ENCODE results near the gene DNAH10. TPM values are rescaled to one million over a fixed set of nuclear protein-coding genes. Genes with fewer than 3 reads are reported as not detected.

DNAH10 gene
- total and polyA plus RNA-seq, 8 donors: 0.02 to 0.59 (median 0.09) TPM; not detected in 1

- H3K4me3 ChIP-seq: no peak overlapping the region
- H3K36me3 ChIP-seq: no peaks in the 10 kb centered on the region
- H3K4me1 ChIP-seq: peaks cover 6 to 15% (median 14%) of the 10 kb centered on the region in 3 donors
- intact Hi-C loops (cut with DNase I): no loop called here
- 72 to 75% methylated on average over 7 of the region's 7 CpGs for WGBS, 2 donors
- FAIRE-seq: no peak
- H3K27me3 ChIP-seq: no peaks in the 10 kb centered on the region
- TF ChIP-seq, protein P1, sequence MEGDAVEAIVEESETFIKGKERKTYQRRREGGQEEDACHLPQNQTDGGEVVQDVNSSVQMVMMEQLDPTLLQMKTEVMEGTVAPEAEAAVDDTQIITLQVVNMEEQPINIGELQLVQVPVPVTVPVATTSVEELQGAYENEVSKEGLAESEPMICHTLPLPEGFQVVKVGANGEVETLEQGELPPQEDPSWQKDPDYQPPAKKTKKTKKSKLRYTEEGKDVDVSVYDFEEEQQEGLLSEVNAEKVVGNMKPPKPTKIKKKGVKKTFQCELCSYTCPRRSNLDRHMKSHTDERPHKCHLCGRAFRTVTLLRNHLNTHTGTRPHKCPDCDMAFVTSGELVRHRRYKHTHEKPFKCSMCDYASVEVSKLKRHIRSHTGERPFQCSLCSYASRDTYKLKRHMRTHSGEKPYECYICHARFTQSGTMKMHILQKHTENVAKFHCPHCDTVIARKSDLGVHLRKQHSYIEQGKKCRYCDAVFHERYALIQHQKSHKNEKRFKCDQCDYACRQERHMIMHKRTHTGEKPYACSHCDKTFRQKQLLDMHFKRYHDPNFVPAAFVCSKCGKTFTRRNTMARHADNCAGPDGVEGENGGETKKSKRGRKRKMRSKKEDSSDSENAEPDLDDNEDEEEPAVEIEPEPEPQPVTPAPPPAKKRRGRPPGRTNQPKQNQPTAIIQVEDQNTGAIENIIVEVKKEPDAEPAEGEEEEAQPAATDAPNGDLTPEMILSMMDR (IDR thresholded peaks at IDR 0.05): no peak
- no peak overlapping the region for H3K27ac ChIP-seq
- ATAC-seq: no peak
- H3K9me3 ChIP-seq: no peaks in the 10 kb centered on the region
- DNase-seq: no peak
Observed at GRCh38 chr12:123976227-123976826, 214.2 kb downstream of the DNAH10 start.

GRCh38 chr12:123979566-123979965 is 217.5 kb downstream of the DNAH10 start:
- 94% methylated on average over 6 of the region's 6 CpGs for WGBS, 2 donors
- peaks cover 1 to 11% (median 11%) of the 10 kb centered on the region in 3 donors for H3K4me1 ChIP-seq
- H3K27me3 ChIP-seq: no peaks in the 10 kb centered on the region
- ATAC-seq (no peak), DNase-seq (no peak), FAIRE-seq (no peak)
- no peak overlapping the region for H3K4me3 ChIP-seq
- intact Hi-C loops (cut with DNase I): no loop called here
- H3K9me3 ChIP-seq: no peaks in the 10 kb centered on the region
- TF ChIP-seq, protein P1 (IDR thresholded peaks at IDR 0.05): no peak
- no peak overlapping the region for H3K27ac ChIP-seq
- H3K36me3 ChIP-seq: no peaks in the 10 kb centered on the region

- DNase-seq: peak in 1 of 6 donors; percentile 25
- intact Hi-C loops (cut with DNase I): loop anchor here in 2 of 3 donors (5.0 to 10.0 kb wide), 2 partner anchors 75 to 77 kb away; no protein-coding TSS in a partner anchor
- peaks cover 0 to 11% (median 11%) of the 10 kb centered on the region in 3 donors for H3K4me1 ChIP-seq
- H3K4me3 ChIP-seq: no peak overlapping the region
- H3K36me3 ChIP-seq: no peaks in the 10 kb centered on the region
- 41 to 45% methylated on average over 7 of the region's 7 CpGs for WGBS, 2 donors
- no peaks in the 10 kb centered on the region for H3K9me3 ChIP-seq
- no peak overlapping the region for H3K27ac ChIP-seq
- FAIRE-seq: no peak
- TF ChIP-seq, protein P1 (IDR thresholded peaks at IDR 0.05): no peak
- no peaks in the 10 kb centered on the region for H3K27me3 ChIP-seq
- ATAC-seq: peak; percentile 59 to 86 (median 70)
Observed at GRCh38 chr12:123982269-123982668, 220.2 kb downstream of the DNAH10 start.

GRCh38 chr12:123983822-123984485 is 221.9 kb downstream of the DNAH10 start:
- Histone ChIP-seq H3K4me3 (no peak overlapping the region), H3K36me3 (no peaks in the 10 kb centered on the region), H3K9me3 (no peaks in the 10 kb centered on the region), H3K4me1 (peaks cover 0 to 11% (median 11%) of the 10 kb centered on the region in 3 donors), H3K27ac (no peak overlapping the region), H3K27me3 (no peaks in the 10 kb centered on the region)
- peak; percentile 76 to 90 (median 89) for ATAC-seq
- TF ChIP-seq, protein P1 (IDR thresholded peaks at IDR 0.05): peak in 3 of 4 donors; percentile 38 to 43 (median 40)
- intact Hi-C loops (cut with DNase I): loop anchor here in 2 of 3 donors (5.0 to 10.0 kb wide), 2 partner anchors 77 to 79 kb away; no protein-coding TSS in a partner anchor
- FAIRE-seq: no peak
- peak in 2 of 6 donors; percentile 27 to 55 for DNase-seq
- 36% methylated on average over 7 of the region's 7 CpGs for WGBS, 2 donors
